ENCODE measurements around the gene GABBR2. TPM values are rescaled to one million over a fixed set of nuclear protein-coding genes. Genes with fewer than 3 reads are reported as not detected.
"Not testable (repeated sequence)": the region's sequence is repeated elsewhere in the genome, so short reads cannot be mapped to it uniquely, and the experiment has no call there.

The GABBR2 gene
- total RNA-seq, 2 donors from 2014 or later: 1.2 to 1.3 TPM

GRCh38 chr9:98267556-98267955, 441.2 kb downstream of the GABBR2 start:
- H3K27ac ChIP-seq (ENCODE audit: low read depth, low read length); H3K9me3 Mint-ChIP-seq; H3K9ac ChIP-seq (ENCODE audit: extremely low read depth, low read length, poor library complexity, severe bottlenecking); DNase-seq; H3K27me3 Mint-ChIP-seq (ENCODE audit: insufficient read depth); H3K36me3 ChIP-seq (ENCODE audit: control insufficient read depth, insufficient read depth, low read length); H3K36me3 Mint-ChIP-seq (ENCODE audit: low read depth); H3K4me3 ChIP-seq (ENCODE audit: low read length); H3K9me3 ChIP-seq (ENCODE audit: control insufficient read depth, low read length); H3K27me3 ChIP-seq (ENCODE audit: control insufficient read depth, insufficient read depth, low read length, poor library complexity, severe bottlenecking); H3K4me1 ChIP-seq (ENCODE audit: control insufficient read depth, insufficient read depth, low read length): not testable (repeated sequence)
- H3K4me1 Mint-ChIP-seq: peaks cover 84% of the 10 kb centered on the region
- H3K4me3 Mint-ChIP-seq: peak overlapping the region; percentile 44
- 88 to 91% methylated on average over 4 to 8 of the region's 8 CpGs for WGBS, 2 experiments (ENCODE audit: insufficient coverage in 1 of 2, insufficient read length in 1 of 2)
- H3K27ac Mint-ChIP-seq: peak overlapping the region; percentile 89

GRCh38 chr9:98264516-98264915, 444.2 kb downstream of the GABBR2 start:
- no peak for TF ChIP-seq CTCF (conservative IDR thresholded peaks at IDR 0.05)
- H3K27me3 Mint-ChIP-seq (ENCODE audit: insufficient read depth): no peaks in the 10 kb centered on the region
- Histone ChIP-seq H3K4me1 (ENCODE audit: control insufficient read depth, insufficient read depth, low read length) (peaks cover 6% of the 10 kb centered on the region), H3K9me3 (ENCODE audit: control insufficient read depth, low read length) (no peaks in the 10 kb centered on the region), H3K27ac (ENCODE audit: low read depth, low read length) (no peak overlapping the region), H3K36me3 (ENCODE audit: control insufficient read depth, insufficient read depth, low read length) (no peaks in the 10 kb centered on the region), H3K4me3 (ENCODE audit: low read length) (no peak overlapping the region), H3K9ac (ENCODE audit: extremely low read depth, low read length, poor library complexity, severe bottlenecking) (no peak overlapping the region), H3K27me3 (ENCODE audit: control insufficient read depth, insufficient read depth, low read length, poor library complexity, severe bottlenecking) (no peaks in the 10 kb centered on the region)
- H3K4me3 Mint-ChIP-seq: no peak overlapping the region
- H3K9me3 Mint-ChIP-seq: no peaks in the 10 kb centered on the region
- H3K4me1 Mint-ChIP-seq: peaks cover 61% of the 10 kb centered on the region
- peaks cover 2% of the 10 kb centered on the region for H3K36me3 Mint-ChIP-seq (ENCODE audit: low read depth)
- no peak overlapping the region for H3K27ac Mint-ChIP-seq
- 90% methylated on average over 2 of the region's 2 CpGs for WGBS, 2 experiments (ENCODE audit: insufficient coverage in 1 of 2, insufficient read length in 1 of 2)
- DNase-seq: peak; percentile 13

- Histone ChIP-seq H3K36me3 (ENCODE audit: control insufficient read depth, insufficient read depth, low read length) (no peaks in the 10 kb centered on the region), H3K4me3 (ENCODE audit: low read length) (no peak overlapping the region), H3K9me3 (ENCODE audit: control insufficient read depth, low read length) (no peaks in the 10 kb centered on the region), H3K27me3 (ENCODE audit: control insufficient read depth, insufficient read depth, low read length, poor library complexity, severe bottlenecking) (no peaks in the 10 kb centered on the region), H3K4me1 (ENCODE audit: control insufficient read depth, insufficient read depth, low read length) (peaks cover 6% of the 10 kb centered on the region), H3K27ac (ENCODE audit: low read depth, low read length) (no peak overlapping the region), H3K9ac (ENCODE audit: extremely low read depth, low read length, poor library complexity, severe bottlenecking) (no peak overlapping the region)
- peaks cover 3% of the 10 kb centered on the region for H3K36me3 Mint-ChIP-seq (ENCODE audit: low read depth)
- H3K27ac Mint-ChIP-seq: peak overlapping the region; percentile 50
- H3K4me3 Mint-ChIP-seq: no peak overlapping the region
- no peaks in the 10 kb centered on the region for H3K9me3 Mint-ChIP-seq
- peak; percentile 94 for DNase-seq
- 3 to 50% methylated on average over 3 to 8 of the region's 8 CpGs for WGBS, 2 experiments (ENCODE audit: insufficient coverage in 1 of 2, insufficient read length in 1 of 2)
- peaks cover 53% of the 10 kb centered on the region for H3K4me1 Mint-ChIP-seq
- TF ChIP-seq CTCF (conservative IDR thresholded peaks at IDR 0.05): peak; percentile 94
- no peaks in the 10 kb centered on the region for H3K27me3 Mint-ChIP-seq (ENCODE audit: insufficient read depth)
Observed at GRCh38 chr9:98263482-98264357, 445.0 kb downstream of the GABBR2 start.
